Esophagus muscularis mucosa (tissue), 4 donors: ENCODE results near the gene KHNYN.

Experiments
- CTCF ChIP-seq, 3 experiments: fragments of 200-600 bp in 2 of 3; fragments of 450-650 bp in 1 of 3; sonication (generic) in 2 of 3; IDR thresholded peaks; one replicate each; pipeline ENCODE4 v1.5.1; 2017 to 2019; ENCODE audit warnings: antibody characterized with exemption in 3 of 3, mild to moderate bottlenecking in 2 of 3, moderate library complexity in 1 of 3
- EP300 ChIP-seq: sonication (generic); formaldehyde crosslinking; IDR thresholded peaks from one replicate; pipeline ENCODE4 v1.6.1; 2017; ENCODE audit warnings: antibody characterized with exemption
- POLR2AphosphoS5 ChIP-seq, 2 donors: sonication (generic); formaldehyde crosslinking; IDR thresholded peaks; one replicate each; pipeline ENCODE4 v1.6.1; 2017; ENCODE audit warnings: antibody characterized with exemption in 2 of 2

GRCh38 chr14:24381363-24382063 is 48.2 kb upstream of the KHNYN start:
- TF ChIP-seq POLR2AphosphoS5 (IDR thresholded peaks at IDR 0.05) (no peak), CTCF (IDR thresholded peaks at IDR 0.05) (no peak), EP300 (no peak)
